Mesendoderm (in vitro differentiated cells): ENCODE measurements around the gene C3orf22.

ENCODE experiments used
- DNase-seq: peaks from one replicate; pipeline ENCODE4 v3.0.0; 2013
- H2AK5ac ChIP-seq: 2 replicates; pipeline ENCODE4 v1.6.1; 2013; ENCODE audit warnings: low read length, inconsistent platforms
- H2BK120ac ChIP-seq: 2 replicates; pipeline ENCODE4 v1.6.1; 2013; ENCODE audit warnings: low read depth, mild to moderate bottlenecking, low read length, moderate library complexity, mixed read lengths
- H2BK15ac ChIP-seq: replicated peaks from 2 replicates; pipeline ENCODE4 v1.6.1; 2013; ENCODE audit warnings: low read depth, mild to moderate bottlenecking, moderate library complexity
- H2BK5ac ChIP-seq: 2 replicates; pipeline ENCODE4 v1.6.1; 2013; ENCODE audit warnings: low read length, inconsistent platforms
- H3K18ac ChIP-seq: 2 replicates; pipeline ENCODE4 v1.6.1; 2013; ENCODE audit warnings: mild to moderate bottlenecking, low read length, mixed read lengths
- H3K23ac ChIP-seq: one replicate; pipeline ENCODE4 v1.6.1; 2013; ENCODE audit warnings: low read length
- H3K27ac ChIP-seq: 2 replicates; pipeline ENCODE4 v1.5.1; 2013; ENCODE audit warnings: low read depth, mild to moderate bottlenecking, inconsistent platforms, low read length, moderate library complexity
- H3K27me3 ChIP-seq: 2 replicates; pipeline ENCODE4 v1.6.1; 2013; ENCODE audit warnings: low read length, control low read depth, mild to moderate bottlenecking, inconsistent platforms; ENCODE audit not compliant: insufficient read depth, poor library complexity
- H3K36me3 ChIP-seq: 2 replicates; pipeline ENCODE4 v1.6.1; 2013; ENCODE audit warnings: low read length, inconsistent platforms; ENCODE audit not compliant: control insufficient read depth, insufficient read depth
- H3K4ac ChIP-seq: one replicate; pipeline ENCODE4 v1.6.1; 2013; ENCODE audit warnings: low read depth, mild to moderate bottlenecking, low read length, moderate library complexity
- H3K4me1 ChIP-seq: 2 replicates; pipeline ENCODE4 v1.6.1; 2013; ENCODE audit warnings: low read depth, low read length, inconsistent platforms; ENCODE audit not compliant: control insufficient read depth
- H3K4me2 ChIP-seq: 2 replicates; pipeline ENCODE4 v1.6.1; 2013; ENCODE audit warnings: low read length
- H3K4me3 ChIP-seq: 2 replicates; pipeline ENCODE4 v1.5.1; 2013; ENCODE audit warnings: mild to moderate bottlenecking, low read length
- H3K56ac ChIP-seq: one replicate; pipeline ENCODE4 v1.6.1; 2013; ENCODE audit warnings: low read length
- H3K79me1 ChIP-seq: 2 replicates; pipeline ENCODE4 v1.6.1; 2013; ENCODE audit warnings: low read length, inconsistent platforms
- H3K79me2 ChIP-seq: 2 replicates; pipeline ENCODE4 v1.6.1; 2013; ENCODE audit warnings: mild to moderate bottlenecking, low read length; ENCODE audit not compliant: control insufficient read depth, insufficient read depth
- H3K9ac ChIP-seq: 2 replicates; pipeline ENCODE4 v1.6.1; 2013; ENCODE audit warnings: low read length, inconsistent platforms
- H4K5ac ChIP-seq: one replicate; pipeline ENCODE4 v1.6.1; 2013; ENCODE audit warnings: low read length
- H4K8ac ChIP-seq: one replicate; pipeline ENCODE4 v1.6.1; 2013; ENCODE audit warnings: low read depth, mild to moderate bottlenecking, control low read depth, low read length, moderate library complexity
- WGBS: extraction: QIAGEN DNeasy Blood & Tissue Kit; methylation state at CpG from one replicate; pipeline ENCODE4 v1.1.7; 2013; ENCODE audit warnings: low lambda C conversion rate, missing lambda C conversion rate; ENCODE audit not compliant: insufficient coverage; ENCODE audit errors: extremely low coverage; 5-methylcytosine and 5-hydroxymethylcytosine counted together

C3orf22 gene

DNA sequence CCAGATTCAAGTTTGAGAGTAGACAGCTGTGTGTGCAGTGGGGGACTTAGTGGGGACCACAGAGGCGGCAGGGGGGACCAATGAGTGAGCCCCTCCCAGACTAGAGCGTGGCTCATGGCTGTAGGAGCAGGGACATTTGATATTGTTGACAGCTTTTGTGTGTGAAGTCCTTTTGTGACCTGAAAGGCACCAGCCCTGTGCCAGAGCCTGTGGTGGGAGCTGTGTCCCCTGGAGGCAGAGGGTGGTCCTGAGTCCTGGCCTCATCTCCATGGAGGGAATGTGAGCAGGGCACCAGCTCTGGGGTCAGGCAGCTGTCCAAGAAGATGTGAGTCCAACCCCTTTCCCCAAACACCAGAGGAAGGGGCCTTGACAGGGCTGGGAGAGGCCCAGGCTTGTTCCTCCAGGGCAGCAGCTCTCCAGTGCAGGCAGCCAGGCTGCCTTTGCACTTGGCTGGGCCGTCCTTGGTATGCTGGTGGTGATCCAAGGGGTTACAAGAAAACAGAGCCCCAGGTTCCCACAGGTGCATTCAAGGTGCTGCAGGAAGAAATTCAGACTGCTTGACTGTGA lies 10.1 kb upstream of the C3orf22 start:
- Histone ChIP-seq H3K4me2 (no peak overlapping the region), H2BK120ac (no peak overlapping the region), H2BK5ac (no peak overlapping the region), H2AK5ac (no peak overlapping the region), H3K4me3 (no peak overlapping the region), H3K56ac (no peak overlapping the region), H3K79me2 (no peaks in the 10 kb centered on the region), H3K4me1 (no peaks in the 10 kb centered on the region), H3K36me3 (no peaks in the 10 kb centered on the region), H3K79me1 (no peaks in the 10 kb centered on the region), H4K5ac (no peak overlapping the region), H3K4ac (no peak overlapping the region), H2BK15ac (no peak overlapping the region), H3K27me3 (no peaks in the 10 kb centered on the region), H3K9ac (no peak overlapping the region), H3K27ac (no peak overlapping the region), H3K23ac (no peak overlapping the region), H4K8ac (no peak overlapping the region), H3K18ac (no peak overlapping the region)
- no CpG with 5 or more reads among the region's 3 CpGs for WGBS
- DNase-seq, result no peak

DNA sequence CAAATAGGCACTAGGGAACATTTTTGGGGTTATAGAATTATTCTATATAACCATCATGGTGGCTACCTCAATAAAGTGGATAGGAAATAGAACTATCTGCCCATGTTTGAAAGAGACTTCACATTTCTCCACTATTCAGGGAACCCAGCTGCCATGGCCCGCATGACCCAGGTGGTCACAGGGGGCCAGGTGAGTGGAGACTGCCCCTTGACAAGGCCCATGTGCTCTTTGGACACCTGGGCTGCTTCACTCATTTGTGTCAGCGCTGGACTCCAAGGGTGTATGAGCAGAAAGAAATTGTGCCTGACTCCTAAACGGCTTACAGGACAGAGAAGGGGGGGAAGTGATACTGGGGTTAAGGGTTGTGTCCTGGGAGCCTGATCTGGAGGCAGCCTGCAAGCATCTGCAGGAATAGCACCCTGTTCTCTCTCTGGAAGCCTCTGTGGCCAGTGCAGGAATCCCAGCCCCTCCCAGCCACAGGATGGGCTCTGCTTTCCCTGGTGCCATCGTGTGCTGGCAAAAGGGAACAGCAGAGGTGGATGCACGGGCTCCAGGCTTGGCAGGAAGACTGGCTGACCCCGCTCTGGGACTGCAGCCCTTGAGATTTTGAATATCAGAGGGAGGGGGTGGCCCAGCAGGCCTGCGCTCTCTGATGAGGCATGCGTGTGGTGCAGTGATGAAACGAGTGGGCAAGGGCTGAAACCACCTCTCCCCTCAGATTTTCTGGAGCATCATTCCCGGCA lies 9.1 kb upstream of the C3orf22 start:
- no peak overlapping the region for H2BK5ac ChIP-seq
- no peak overlapping the region for H4K5ac ChIP-seq
- no peak overlapping the region for H3K18ac ChIP-seq
- H3K27me3 ChIP-seq, result no peaks in the 10 kb centered on the region
- no peak overlapping the region for H2BK15ac ChIP-seq
- H4K8ac ChIP-seq, result no peak overlapping the region
- H3K56ac ChIP-seq, result no peak overlapping the region
- no peaks in the 10 kb centered on the region for H3K4me1 ChIP-seq
- H3K36me3 ChIP-seq, result no peaks in the 10 kb centered on the region
- no peak overlapping the region for H3K23ac ChIP-seq
- no peak overlapping the region for H3K4ac ChIP-seq
- H2BK120ac ChIP-seq, result no peak overlapping the region
- no peaks in the 10 kb centered on the region for H3K79me2 ChIP-seq
- H3K4me2 ChIP-seq, result no peak overlapping the region
- H2AK5ac ChIP-seq, result no peak overlapping the region
- no peak overlapping the region for H3K4me3 ChIP-seq
- WGBS, result no CpG with 5 or more reads among the region's 10 CpGs
- H3K9ac ChIP-seq, result no peak overlapping the region
- H3K27ac ChIP-seq, result no peak overlapping the region
- DNase-seq, result peak; percentile 42
- H3K79me1 ChIP-seq, result no peaks in the 10 kb centered on the region

DNA sequence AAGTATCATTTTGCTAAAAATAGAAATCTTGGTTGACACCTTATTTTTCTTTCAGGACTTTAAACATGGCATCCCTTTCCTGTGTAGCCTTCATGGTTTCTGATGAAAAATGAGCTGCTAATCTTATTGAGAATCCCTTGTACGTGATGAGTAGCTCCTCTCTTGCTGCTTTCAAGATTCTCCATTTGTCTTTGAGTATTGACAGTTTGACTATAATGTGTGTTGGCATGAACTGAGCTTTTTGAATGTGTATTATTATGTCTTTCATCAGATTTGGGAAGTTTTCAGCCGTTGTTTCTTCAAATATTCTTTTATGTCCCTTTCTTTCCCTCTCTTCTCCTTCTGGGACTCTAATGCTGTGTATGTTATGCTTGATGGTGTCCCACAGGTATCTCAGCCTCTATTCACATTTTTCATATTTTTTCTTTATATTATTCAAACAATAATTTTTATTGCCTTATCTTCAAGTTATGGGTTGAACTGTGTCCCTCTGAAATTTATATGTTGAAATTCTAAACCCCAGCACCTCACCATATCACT lies 4.1 kb upstream of the C3orf22 start:
- no peak overlapping the region for H2BK15ac ChIP-seq
- no peak overlapping the region for H2BK5ac ChIP-seq
- no peak overlapping the region for H2BK120ac ChIP-seq
- H3K9ac ChIP-seq, result no peak overlapping the region
- no peaks in the 10 kb centered on the region for H3K27me3 ChIP-seq
- H3K4me2 ChIP-seq, result no peak overlapping the region
- H3K56ac ChIP-seq, result no peak overlapping the region
- H4K8ac ChIP-seq, result no peak overlapping the region
- no peak overlapping the region for H3K23ac ChIP-seq
- H4K5ac ChIP-seq, result no peak overlapping the region
- no peak overlapping the region for H2AK5ac ChIP-seq
- no peak for DNase-seq
- H3K4ac ChIP-seq, result no peak overlapping the region
- no CpG with 5 or more reads among the region's 2 CpGs for WGBS
- no peak overlapping the region for H3K4me3 ChIP-seq
- no peaks in the 10 kb centered on the region for H3K4me1 ChIP-seq
- H3K36me3 ChIP-seq, result no peaks in the 10 kb centered on the region
- H3K18ac ChIP-seq, result no peak overlapping the region
- no peak overlapping the region for H3K27ac ChIP-seq
- H3K79me1 ChIP-seq, result no peaks in the 10 kb centered on the region
- H3K79me2 ChIP-seq, result no peaks in the 10 kb centered on the region

DNA sequence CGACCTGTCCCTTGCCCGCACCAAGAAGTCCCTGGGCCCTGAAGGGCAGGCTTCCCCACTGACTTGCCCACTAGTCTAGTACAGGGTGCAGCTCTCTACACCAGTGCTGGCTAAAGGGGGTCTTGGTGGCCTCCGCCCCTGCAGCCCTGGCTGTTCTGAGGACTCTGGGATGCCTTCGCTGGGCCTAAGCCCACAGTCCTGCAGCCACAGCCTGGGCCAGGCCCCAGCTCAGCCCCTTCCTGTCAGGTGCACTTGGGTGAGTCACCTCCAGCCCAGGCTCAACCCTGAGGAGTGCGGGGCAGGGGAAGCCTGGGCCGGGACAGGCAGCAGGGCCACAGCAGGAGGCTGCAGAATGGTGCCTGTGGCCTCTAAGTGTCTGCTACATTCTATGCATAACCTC lies 971 bp downstream of the C3orf22 start:
- Histone ChIP-seq H2BK15ac (no peak overlapping the region), H3K9ac (no peak overlapping the region), H3K4me1 (no peaks in the 10 kb centered on the region), H3K4ac (no peak overlapping the region), H2BK120ac (no peak overlapping the region), H4K5ac (no peak overlapping the region), H3K23ac (no peak overlapping the region), H4K8ac (no peak overlapping the region), H3K56ac (no peak overlapping the region), H3K27ac (no peak overlapping the region), H3K4me2 (no peak overlapping the region), H3K4me3 (no peak overlapping the region), H3K79me2 (no peaks in the 10 kb centered on the region), H3K27me3 (no peaks in the 10 kb centered on the region), H3K79me1 (no peaks in the 10 kb centered on the region), H3K36me3 (no peaks in the 10 kb centered on the region), H3K18ac (no peak overlapping the region), H2BK5ac (no peak overlapping the region), H2AK5ac (no peak overlapping the region)
- WGBS, result no CpG with 5 or more reads among the region's 6 CpGs
- DNase-seq, result peak; percentile 20

DNA sequence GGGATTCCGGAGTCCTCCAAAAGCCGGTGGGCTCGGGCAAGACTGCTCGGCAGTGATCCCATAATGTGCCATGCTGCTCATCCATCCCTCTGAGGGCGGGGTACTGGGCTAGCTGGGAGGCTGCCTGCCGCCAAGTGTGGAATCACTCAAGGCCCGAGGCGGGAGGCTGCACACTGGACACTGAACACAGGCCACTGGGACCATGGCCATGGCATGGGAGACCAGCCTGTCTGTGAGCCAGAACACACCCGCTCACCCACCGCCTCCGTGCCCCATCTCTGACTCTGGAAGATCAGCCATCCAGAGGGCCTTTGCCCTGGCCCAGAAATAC lies 1.4 kb downstream of the C3orf22 start:
- H3K4ac ChIP-seq, result no peak overlapping the region
- no CpG with 5 or more reads among the region's 11 CpGs for WGBS
- no peak overlapping the region for H3K4me2 ChIP-seq
- no peak overlapping the region for H3K9ac ChIP-seq
- H4K8ac ChIP-seq, result no peak overlapping the region
- no peak overlapping the region for H3K27ac ChIP-seq
- no peak overlapping the region for H3K18ac ChIP-seq
- H3K27me3 ChIP-seq, result no peaks in the 10 kb centered on the region
- H3K79me2 ChIP-seq, result no peaks in the 10 kb centered on the region
- no peak overlapping the region for H2AK5ac ChIP-seq
- DNase-seq, result no peak
- no peak overlapping the region for H2BK5ac ChIP-seq
- no peaks in the 10 kb centered on the region for H3K36me3 ChIP-seq
- H2BK15ac ChIP-seq, result no peak overlapping the region
- H3K4me1 ChIP-seq, result no peaks in the 10 kb centered on the region
- no peak overlapping the region for H2BK120ac ChIP-seq
- no peak overlapping the region for H4K5ac ChIP-seq
- no peak overlapping the region for H3K23ac ChIP-seq
- no peaks in the 10 kb centered on the region for H3K79me1 ChIP-seq
- H3K56ac ChIP-seq, result no peak overlapping the region
- no peak overlapping the region for H3K4me3 ChIP-seq
